ENCODE measurements around the gene CRTC2.

- TF ChIP-seq CTCF (conservative IDR thresholded peaks at IDR 0.05; ENCODE audit: low read length) (no peak), EZH2phosphoT487 (IDR thresholded peaks at IDR 0.05; ENCODE audit: borderline replicate concordance) (no peak)
These were observed 42.1 kb downstream of the CRTC2 start for GRCh38 chr1:153916297-153916696.
